ENCODE results near the gene INPP5E.

INPP5E gene

DNA sequence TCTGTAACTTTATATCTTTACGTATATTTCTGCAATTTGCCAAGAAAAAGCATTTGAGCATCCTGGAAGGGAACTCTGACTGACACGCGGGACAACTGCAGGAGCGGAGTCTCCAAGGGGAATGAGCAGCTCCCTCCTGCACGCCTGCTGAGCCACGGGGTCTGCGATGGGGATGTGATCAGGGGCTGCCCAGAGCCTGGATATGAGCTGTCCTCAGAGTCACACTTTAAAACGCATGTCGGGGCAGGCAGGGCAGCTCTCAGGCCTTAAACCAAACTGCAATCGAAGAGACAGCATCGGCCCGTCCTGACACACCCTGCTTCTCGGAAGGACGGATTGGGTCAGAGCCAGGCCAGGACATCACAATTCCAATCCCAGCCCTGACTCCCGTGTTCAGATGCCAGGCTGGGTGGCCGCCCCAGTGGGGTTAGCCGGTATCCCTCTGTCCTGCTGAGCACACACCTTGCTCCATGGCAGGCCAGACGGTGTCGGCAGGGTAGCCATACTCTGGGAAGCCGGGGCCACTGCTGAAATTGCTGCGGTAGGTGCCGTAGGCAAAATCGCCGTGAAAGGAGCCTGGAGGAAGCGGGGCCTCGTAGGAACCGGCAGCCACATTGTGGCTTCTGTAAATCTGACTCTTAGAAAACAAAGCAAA, 26.0 kb upstream of the INPP5E start:
- no peaks in the 10 kb centered on the region for H3K9me3 ChIP-seq (ENCODE audit: control insufficient read depth, insufficient read depth, low read length)
- H3K4me2 ChIP-seq (ENCODE audit: low read length) = no peak overlapping the region
- no peaks in the 10 kb centered on the region for H3K9me2 ChIP-seq (replicated peaks; ENCODE audit: control insufficient read depth, low read length)
- peaks cover 14% of the 10 kb centered on the region for H3K79me2 ChIP-seq (ENCODE audit: control insufficient read depth, low read length)
- H3F3A ChIP-seq (ENCODE audit: control insufficient read depth, insufficient read depth) = no peaks in the 10 kb centered on the region
- no peaks in the 10 kb centered on the region for H3K4me1 ChIP-seq (ENCODE audit: control insufficient read depth, low read length)
- no peaks in the 10 kb centered on the region for H3K27me3 ChIP-seq (ENCODE audit: control insufficient read depth, low read length)
- H3K36me3 ChIP-seq (ENCODE audit: control insufficient read depth, low read length) = peaks cover 92% of the 10 kb centered on the region
- TF ChIP-seq, protein P1, sequence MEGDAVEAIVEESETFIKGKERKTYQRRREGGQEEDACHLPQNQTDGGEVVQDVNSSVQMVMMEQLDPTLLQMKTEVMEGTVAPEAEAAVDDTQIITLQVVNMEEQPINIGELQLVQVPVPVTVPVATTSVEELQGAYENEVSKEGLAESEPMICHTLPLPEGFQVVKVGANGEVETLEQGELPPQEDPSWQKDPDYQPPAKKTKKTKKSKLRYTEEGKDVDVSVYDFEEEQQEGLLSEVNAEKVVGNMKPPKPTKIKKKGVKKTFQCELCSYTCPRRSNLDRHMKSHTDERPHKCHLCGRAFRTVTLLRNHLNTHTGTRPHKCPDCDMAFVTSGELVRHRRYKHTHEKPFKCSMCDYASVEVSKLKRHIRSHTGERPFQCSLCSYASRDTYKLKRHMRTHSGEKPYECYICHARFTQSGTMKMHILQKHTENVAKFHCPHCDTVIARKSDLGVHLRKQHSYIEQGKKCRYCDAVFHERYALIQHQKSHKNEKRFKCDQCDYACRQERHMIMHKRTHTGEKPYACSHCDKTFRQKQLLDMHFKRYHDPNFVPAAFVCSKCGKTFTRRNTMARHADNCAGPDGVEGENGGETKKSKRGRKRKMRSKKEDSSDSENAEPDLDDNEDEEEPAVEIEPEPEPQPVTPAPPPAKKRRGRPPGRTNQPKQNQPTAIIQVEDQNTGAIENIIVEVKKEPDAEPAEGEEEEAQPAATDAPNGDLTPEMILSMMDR (IDR thresholded peaks at IDR 0.05; ENCODE audit: low read depth, low read length, poor library complexity, severe bottlenecking) = no peak
- TF ChIP-seq EZH2phosphoT487 (IDR thresholded peaks at IDR 0.05; ENCODE audit: borderline replicate concordance, low read length) = no peak
- H3K4me3 ChIP-seq (ENCODE audit: low read length) = no peak overlapping the region
- no peaks in the 10 kb centered on the region; the same call in none of the 2 replicates for H4K20me1 ChIP-seq (ENCODE audit: control insufficient read depth, insufficient read depth, low read depth, low read length)
- H3K27ac ChIP-seq (ENCODE audit: low read depth, low read length) = no peak overlapping the region

DNA sequence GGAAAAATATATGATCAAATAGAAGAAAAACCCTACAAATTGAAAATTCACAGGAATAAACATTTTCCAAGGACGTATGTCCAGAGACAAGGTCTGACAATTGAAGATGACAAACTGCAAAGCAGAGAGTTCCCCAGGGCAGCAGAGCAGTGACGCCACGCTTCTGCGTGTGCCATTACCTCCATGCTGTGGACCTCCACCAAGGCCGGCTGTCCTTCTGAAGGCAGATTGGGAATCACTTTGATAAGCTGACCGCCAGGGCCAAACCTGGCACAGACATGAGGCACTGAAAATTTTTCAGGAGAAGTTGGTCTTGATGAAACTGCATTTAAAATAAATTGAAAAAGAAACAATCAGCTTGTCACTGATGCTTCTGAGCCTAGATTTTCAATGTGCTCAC, 24.6 kb upstream of the INPP5E start:
- no peaks in the 10 kb centered on the region for H3K9me3 ChIP-seq (ENCODE audit: control insufficient read depth, insufficient read depth, low read length)
- no peaks in the 10 kb centered on the region for H3K9me2 ChIP-seq (replicated peaks; ENCODE audit: control insufficient read depth, low read length)
- H3K27me3 ChIP-seq (ENCODE audit: control insufficient read depth, low read length) = no peaks in the 10 kb centered on the region
- no peak overlapping the region for H3K4me3 ChIP-seq (ENCODE audit: low read length)
- H4K20me1 ChIP-seq (ENCODE audit: control insufficient read depth, insufficient read depth, low read depth, low read length) = no peaks in the 10 kb centered on the region; the same call in none of the 2 replicates
- TF ChIP-seq EZH2phosphoT487 (IDR thresholded peaks at IDR 0.05; ENCODE audit: borderline replicate concordance, low read length) = no peak
- TF ChIP-seq, protein P1 (IDR thresholded peaks at IDR 0.05; ENCODE audit: low read depth, low read length, poor library complexity, severe bottlenecking) = no peak
- H3K4me2 ChIP-seq (ENCODE audit: low read length) = no peak overlapping the region
- H3K4me1 ChIP-seq (ENCODE audit: control insufficient read depth, low read length) = no peaks in the 10 kb centered on the region
- no peak overlapping the region for H3K27ac ChIP-seq (ENCODE audit: low read depth, low read length)
- H3K79me2 ChIP-seq (ENCODE audit: control insufficient read depth, low read length) = 0 out of 2 replicates have a peak, but pooled peaks cover 2% of the 10 kb centered on the region
- H3K36me3 ChIP-seq (ENCODE audit: control insufficient read depth, low read length) = peaks cover 89% of the 10 kb centered on the region
- H3F3A ChIP-seq (ENCODE audit: control insufficient read depth, insufficient read depth) = no peaks in the 10 kb centered on the region

DNA sequence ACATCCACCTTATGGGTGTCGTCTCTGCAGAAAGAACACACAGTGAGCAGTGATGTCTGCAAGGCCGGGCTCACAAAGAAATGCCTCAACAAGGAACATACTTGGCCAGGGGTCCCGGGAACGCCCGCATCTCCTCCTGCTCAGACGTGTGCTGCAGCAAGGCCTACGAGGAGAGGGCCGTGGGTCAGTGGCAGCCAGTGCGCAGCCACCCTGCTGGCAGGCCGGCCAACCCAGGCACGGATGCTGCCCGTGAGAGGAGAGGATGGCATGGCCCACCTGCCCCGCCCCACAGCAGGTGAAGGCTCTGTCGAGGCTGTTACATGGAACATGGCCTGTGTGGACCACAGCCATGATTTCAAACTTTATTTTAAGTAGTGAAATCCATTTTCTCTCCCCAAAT, 23.9 kb upstream of the INPP5E start:
- H4K20me1 ChIP-seq (ENCODE audit: control insufficient read depth, insufficient read depth, low read depth, low read length) = no peaks in the 10 kb centered on the region; the same call in none of the 2 replicates
- TF ChIP-seq, protein P1 (IDR thresholded peaks at IDR 0.05; ENCODE audit: low read depth, low read length, poor library complexity, severe bottlenecking) = no peak
- TF ChIP-seq EZH2phosphoT487 (IDR thresholded peaks at IDR 0.05; ENCODE audit: borderline replicate concordance, low read length) = no peak
- H3K9me2 ChIP-seq (replicated peaks; ENCODE audit: control insufficient read depth, low read length) = no peaks in the 10 kb centered on the region
- no peaks in the 10 kb centered on the region for H3F3A ChIP-seq (ENCODE audit: control insufficient read depth, insufficient read depth)
- H3K4me2 ChIP-seq (ENCODE audit: low read length) = no peak overlapping the region
- no peaks in the 10 kb centered on the region for H3K79me2 ChIP-seq (ENCODE audit: control insufficient read depth, low read length)
- H3K27me3 ChIP-seq (ENCODE audit: control insufficient read depth, low read length) = no peaks in the 10 kb centered on the region
- no peaks in the 10 kb centered on the region for H3K9me3 ChIP-seq (ENCODE audit: control insufficient read depth, insufficient read depth, low read length)
- no peak overlapping the region for H3K27ac ChIP-seq (ENCODE audit: low read depth, low read length)
- no peaks in the 10 kb centered on the region for H3K4me1 ChIP-seq (ENCODE audit: control insufficient read depth, low read length)
- peaks cover 89% of the 10 kb centered on the region for H3K36me3 ChIP-seq (ENCODE audit: control insufficient read depth, low read length)
- H3K4me3 ChIP-seq (ENCODE audit: low read length) = no peak overlapping the region
